Lower leg skin (tissue), 3 donors: ENCODE data around the gene ZBTB7C.

Experiments used
- CTCF ChIP-seq, 3 donors: fragments of 450-650 bp; IDR thresholded peaks; one replicate each; pipeline ENCODE4 v1.5.1; 2016; ENCODE audit warnings: antibody characterized with exemption in 3 of 3, mild to moderate bottlenecking in 3 of 3, moderate library complexity in 2 of 3
- POLR2A ChIP-seq, 2 donors: fragments of 450-650 bp; IDR thresholded peaks; one replicate each; pipeline ENCODE4 v1.6.1; 2016 to 2017; ENCODE audit warnings: antibody characterized with exemption in 2 of 2, mild to moderate bottlenecking in 1 of 2, moderate library complexity in 1 of 2

- TF ChIP-seq POLR2A (IDR thresholded peaks at IDR 0.05), result no peak
- TF ChIP-seq CTCF (IDR thresholded peaks at IDR 0.05), result no peak
These were observed 192.4 kb downstream of the ZBTB7C start for GRCh38 chr18:48216639-48217257.
